GDM1 (cell line): ENCODE results near the gene TYW3.

Source experiments
- DNase-seq: peaks from one replicate; lab custom pipeline; 2025; lab: John Stamatoyannopoulos, UW

The TYW3 gene

GRCh38 chr1:74791491-74791890 lies 58.5 kb downstream of the TYW3 start:
- DNase-seq, result no peak

- DNase-seq, result no peak
Observed at GRCh38 chr1:74799119-74799657, 66.2 kb downstream of the TYW3 start.

- no peak for DNase-seq
Observed at GRCh38 chr1:74811436-74812179, 78.7 kb downstream of the TYW3 start.

GRCh38 chr1:74812180-74812541 lies 79.2 kb downstream of the TYW3 start:
- DNase-seq, result no peak
